Activated CD4-positive, alpha-beta T cell treated with anti-CD3 and anti-CD28 coated beads for 4 hours (primary cell): ENCODE measurements around the gene TMEM176B.
"Not testable (repeated sequence)": the region's sequence is repeated elsewhere in the genome, so short reads cannot be mapped to it uniquely, and the experiment has no call there.

Source experiments
- DNase-seq, 2 donors: peaks; one replicate each; pipeline ENCODE4 v3.0.0-alpha.2; 2020

The TMEM176B gene

GRCh38 chr7:150788474-150789269 is 11.5 kb downstream of the TMEM176B start:
- no peak for DNase-seq

- DNase-seq: no peak
These were observed 12.6 kb downstream of the TMEM176B start for GRCh38 chr7:150787321-150788281.

GRCh38 chr7:150784954-150785353 is 15.2 kb downstream of the TMEM176B start:
- DNase-seq: no peak

GRCh38 chr7:150784120-150784736 is 15.9 kb downstream of the TMEM176B start:
- no peak for DNase-seq

GRCh38 chr7:150781961-150782360 is 18.2 kb downstream of the TMEM176B start:
- DNase-seq: no peak

- DNase-seq: no peak
These were observed 19.1 kb downstream of the TMEM176B start for GRCh38 chr7:150781103-150781502.

- DNase-seq: no peak
These were observed 19.9 kb downstream of the TMEM176B start for GRCh38 chr7:150780292-150780691.

- peak; percentile 67 to 79 for DNase-seq
These were observed 21.3 kb downstream of the TMEM176B start for GRCh38 chr7:150778738-150779301.

- no peak for DNase-seq
These were observed 22.0 kb downstream of the TMEM176B start for GRCh38 chr7:150778014-150778737.

GRCh38 chr7:150774131-150774530 is 26.0 kb downstream of the TMEM176B start:
- DNase-seq: not testable (repeated sequence)

- DNase-seq: no peak
These were observed 30.4 kb downstream of the TMEM176B start for GRCh38 chr7:150769768-150770167.

- no peak for DNase-seq
These were observed 33.8 kb downstream of the TMEM176B start for GRCh38 chr7:150766334-150766709.

- no peak for DNase-seq
These were observed 40.7 kb downstream of the TMEM176B start for GRCh38 chr7:150759479-150759878.

GRCh38 chr7:150756858-150757257 is 43.3 kb downstream of the TMEM176B start:
- DNase-seq: peak in 1 of 2 donors; percentile 48

- DNase-seq: no peak
These were observed 44.0 kb downstream of the TMEM176B start for GRCh38 chr7:150756166-150756565.

GRCh38 chr7:150755473-150756099 is 44.6 kb downstream of the TMEM176B start:
- peak; percentile 69 to 77 for DNase-seq

GRCh38 chr7:150754951-150755350 is 45.2 kb downstream of the TMEM176B start:
- no peak for DNase-seq

- peak in 1 of 2 donors; percentile 39 for DNase-seq
These were observed 46.1 kb downstream of the TMEM176B start for GRCh38 chr7:150753826-150754603.

GRCh38 chr7:150753239-150753638 is 46.9 kb downstream of the TMEM176B start:
- no peak for DNase-seq

GRCh38 chr7:150751702-150752101 is 48.5 kb downstream of the TMEM176B start:
- no peak for DNase-seq

GRCh38 chr7:150748376-150748775 is 51.8 kb downstream of the TMEM176B start:
- no peak for DNase-seq
